OCI-LY3 (cell line): Measurements from ENCODE around the gene AIF1L.

ENCODE experiments used
- CTCF ChIP-seq: fragments of 200-600, 300-600 bp; sonication (generic); IDR thresholded peaks from 2 replicates; pipeline ENCODE4 v1.5.1; 2014; ENCODE audit warnings: antibody characterized with exemption, low read length, low read depth
- EZH2phosphoT487 ChIP-seq: fragments of 200-600 bp; shearing (Covaris generic); IDR thresholded peaks from 2 replicates; pipeline ENCODE4 v1.6.1; 2018; ENCODE audit warnings: antibody characterized with exemption, mixed run types, low read depth

- no peak for TF ChIP-seq CTCF
- TF ChIP-seq EZH2phosphoT487 = no peak
These were observed 48.0 kb upstream of the AIF1L start for GRCh38 chr9:131048332-131048731.
